DOHH2 (cell line): Measurements from ENCODE around the gene MEGF8.
"Not testable (repeated sequence)": the region's sequence is repeated elsewhere in the genome, so short reads cannot be mapped to it uniquely, and the experiment has no call there.

Experiments
- H3F3A ChIP-seq: fragments of 200-600 bp; sonication (generic), shearing (Covaris generic); 2 replicates; pipeline ENCODE4 v1.6.0; 2016; ENCODE audit warnings: antibody characterized with exemption, mild to moderate bottlenecking; ENCODE audit not compliant: control insufficient read depth, insufficient read depth
- H3K27ac ChIP-seq: fragments of 200-600 bp; sonication (generic); 2 replicates; pipeline ENCODE4 v1.5.1; 2014; ENCODE audit warnings: low read depth, mild to moderate bottlenecking, low read length, moderate library complexity
- H3K27me3 ChIP-seq: fragments of 200-600 bp; sonication (generic); 2 replicates; pipeline ENCODE4 v1.6.1; 2014; ENCODE audit warnings: mild to moderate bottlenecking, low read length, mixed read lengths; ENCODE audit not compliant: control insufficient read depth
- H3K36me3 ChIP-seq: fragments of 200-600 bp; sonication (generic); 2 replicates; pipeline ENCODE4 v1.6.1; 2014; ENCODE audit warnings: mild to moderate bottlenecking, low read length, moderate library complexity, mixed read lengths; ENCODE audit not compliant: control insufficient read depth
- H3K4me1 ChIP-seq: fragments of 200-600 bp; sonication (generic); 2 replicates; pipeline ENCODE4 v1.6.1; 2014; ENCODE audit warnings: mild to moderate bottlenecking, low read length, mixed read lengths; ENCODE audit not compliant: control insufficient read depth
- H3K4me2 ChIP-seq: fragments of 200-600 bp; sonication (generic); 2 replicates; pipeline ENCODE4 v1.6.0; 2014; ENCODE audit warnings: mild to moderate bottlenecking, low read length, moderate library complexity
- H3K4me3 ChIP-seq: fragments of 200-600 bp; sonication (generic); 2 replicates; pipeline ENCODE4 v1.5.1; 2014; ENCODE audit warnings: mild to moderate bottlenecking, low read length, mixed read lengths
- H3K79me2 ChIP-seq: fragments of 200-600 bp; sonication (generic); 2 replicates; pipeline ENCODE4 v1.6.1; 2014; ENCODE audit warnings: mild to moderate bottlenecking, low read length, mixed read lengths; ENCODE audit not compliant: control insufficient read depth
- H3K9me2 ChIP-seq: fragments of 200-600 bp; sonication (generic); replicated peaks from 2 replicates; pipeline ENCODE4 v1.6.1; 2014; ENCODE audit warnings: mild to moderate bottlenecking, low read length, mixed read lengths; ENCODE audit not compliant: control insufficient read depth
- H3K9me3 ChIP-seq: fragments of 200-600 bp; sonication (generic); 2 replicates; pipeline ENCODE4 v1.6.1; 2014; ENCODE audit warnings: antibody characterized with exemption, low read length, mixed read lengths; ENCODE audit not compliant: control insufficient read depth, insufficient read depth
- H4K20me1 ChIP-seq: fragments of 200-600 bp; sonication (generic); 2 replicates; pipeline ENCODE4 v1.6.0; 2014; ENCODE audit warnings: low read depth, mild to moderate bottlenecking, antibody characterized with exemption, low read length, moderate library complexity; ENCODE audit not compliant: control insufficient read depth, insufficient read depth
- CTCF ChIP-seq: fragments of 200-600 bp; sonication (generic); IDR thresholded peaks from one replicate; pipeline ENCODE4 v1.5.1; 2014; ENCODE audit warnings: antibody characterized with exemption, mild to moderate bottlenecking, low read depth, low read length; ENCODE audit not compliant: poor library complexity, severe bottlenecking
- EZH2phosphoT487 ChIP-seq: fragments of 200-600 bp; sonication (generic); IDR thresholded peaks from 2 replicates; pipeline ENCODE4 v1.6.1; 2017; ENCODE audit warnings: borderline replicate concordance, mild to moderate bottlenecking, antibody characterized with exemption, low read length, moderate library complexity, mixed read lengths

The MEGF8 gene

DNA sequence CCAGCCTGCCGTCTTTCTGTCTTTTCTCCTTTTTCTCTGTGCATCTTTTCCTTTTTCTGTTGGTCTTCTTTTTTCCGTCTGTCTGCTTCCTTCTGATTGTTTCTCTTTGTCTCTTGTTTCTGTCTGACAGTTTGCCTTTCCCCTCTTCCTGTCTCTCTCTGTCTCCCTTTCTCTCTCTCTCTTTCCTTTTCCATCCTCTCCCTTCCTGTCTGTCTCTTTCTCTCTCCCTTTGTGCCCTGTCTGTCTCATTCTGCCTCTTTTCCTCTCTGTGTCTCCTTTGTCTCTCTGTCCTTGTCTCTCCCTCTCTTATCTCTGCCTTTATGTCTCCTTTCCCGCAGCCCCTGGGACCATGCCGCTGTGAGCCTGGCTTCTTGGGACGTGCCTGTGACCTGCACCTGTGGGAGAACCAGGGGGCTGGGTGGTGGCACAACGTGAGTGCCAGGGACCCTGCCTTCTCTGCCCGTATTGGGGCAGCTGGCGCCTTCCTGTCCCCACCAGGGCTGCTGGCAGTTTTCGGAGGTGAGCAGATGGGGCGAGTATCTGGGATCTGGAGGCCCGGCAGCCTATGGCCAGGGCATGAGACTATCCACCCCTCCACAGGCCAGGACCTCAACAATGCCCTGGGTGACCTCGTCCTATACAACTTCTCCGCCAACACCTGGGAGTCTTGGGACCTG lies 9.4 kb downstream of the MEGF8 start:
- no peaks in the 10 kb centered on the region for H4K20me1 ChIP-seq
- no peaks in the 10 kb centered on the region for H3K9me3 ChIP-seq
- no peak overlapping the region for H3K4me2 ChIP-seq
- peaks cover 10% of the 10 kb centered on the region; the same call in 1 of the 2 replicates for H3K36me3 ChIP-seq
- H3K79me2 ChIP-seq: peaks cover 13% of the 10 kb centered on the region
- no peak overlapping the region for H3K4me3 ChIP-seq
- TF ChIP-seq CTCF: no peak
- H3K9me2 ChIP-seq: no peaks in the 10 kb centered on the region
- H3K4me1 ChIP-seq: peaks cover 16% of the 10 kb centered on the region
- no peaks in the 10 kb centered on the region for H3K27me3 ChIP-seq
- H3F3A ChIP-seq: no peaks in the 10 kb centered on the region
- no peak overlapping the region for H3K27ac ChIP-seq

- Histone ChIP-seq H3K4me2 (no peak overlapping the region), H4K20me1 (no peaks in the 10 kb centered on the region), H3K9me2 (no peaks in the 10 kb centered on the region), H3F3A (no peaks in the 10 kb centered on the region), H3K9me3 (no peaks in the 10 kb centered on the region), H3K36me3 (peaks cover 10% of the 10 kb centered on the region; the same call in 1 of the 2 replicates), H3K4me3 (no peak overlapping the region), H3K79me2 (peaks cover 9% of the 10 kb centered on the region), H3K4me1 (peaks cover 16% of the 10 kb centered on the region), H3K27ac (no peak overlapping the region), H3K27me3 (no peaks in the 10 kb centered on the region)
- TF ChIP-seq EZH2phosphoT487 (no peak), CTCF (no peak)
Observed at GRCh38 chr19:42335374-42335936, 10.0 kb downstream of the MEGF8 start.

DNA sequence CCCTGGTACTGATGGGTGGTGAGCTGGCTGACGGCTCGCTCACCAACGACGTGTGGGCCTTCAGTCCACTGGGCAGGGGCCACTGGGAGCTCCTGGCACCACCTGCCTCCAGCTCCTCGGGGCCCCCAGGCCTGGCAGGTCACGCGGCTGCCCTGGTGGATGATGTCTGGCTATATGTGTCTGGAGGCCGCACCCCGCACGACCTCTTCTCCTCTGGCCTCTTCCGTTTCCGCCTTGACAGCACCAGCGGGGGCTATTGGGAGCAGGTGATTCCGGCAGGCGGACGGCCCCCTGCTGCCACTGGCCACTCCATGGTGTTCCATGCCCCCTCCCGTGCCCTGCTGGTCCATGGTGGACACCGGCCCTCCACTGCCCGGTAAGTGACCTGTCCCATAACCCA lies 10.5 kb downstream of the MEGF8 start:
- no peak for TF ChIP-seq EZH2phosphoT487
- TF ChIP-seq CTCF: no peak
- Histone ChIP-seq H3K4me3 (no peak overlapping the region), H3F3A (no peaks in the 10 kb centered on the region), H3K9me2 (no peaks in the 10 kb centered on the region), H3K27ac (no peak overlapping the region), H3K27me3 (no peaks in the 10 kb centered on the region), H3K4me2 (no peak overlapping the region), H4K20me1 (no peaks in the 10 kb centered on the region), H3K36me3 (peaks cover 10% of the 10 kb centered on the region; the same call in 1 of the 2 replicates), H3K4me1 (peaks cover 16% of the 10 kb centered on the region), H3K79me2 (peaks cover 4% of the 10 kb centered on the region), H3K9me3 (no peaks in the 10 kb centered on the region)

DNA sequence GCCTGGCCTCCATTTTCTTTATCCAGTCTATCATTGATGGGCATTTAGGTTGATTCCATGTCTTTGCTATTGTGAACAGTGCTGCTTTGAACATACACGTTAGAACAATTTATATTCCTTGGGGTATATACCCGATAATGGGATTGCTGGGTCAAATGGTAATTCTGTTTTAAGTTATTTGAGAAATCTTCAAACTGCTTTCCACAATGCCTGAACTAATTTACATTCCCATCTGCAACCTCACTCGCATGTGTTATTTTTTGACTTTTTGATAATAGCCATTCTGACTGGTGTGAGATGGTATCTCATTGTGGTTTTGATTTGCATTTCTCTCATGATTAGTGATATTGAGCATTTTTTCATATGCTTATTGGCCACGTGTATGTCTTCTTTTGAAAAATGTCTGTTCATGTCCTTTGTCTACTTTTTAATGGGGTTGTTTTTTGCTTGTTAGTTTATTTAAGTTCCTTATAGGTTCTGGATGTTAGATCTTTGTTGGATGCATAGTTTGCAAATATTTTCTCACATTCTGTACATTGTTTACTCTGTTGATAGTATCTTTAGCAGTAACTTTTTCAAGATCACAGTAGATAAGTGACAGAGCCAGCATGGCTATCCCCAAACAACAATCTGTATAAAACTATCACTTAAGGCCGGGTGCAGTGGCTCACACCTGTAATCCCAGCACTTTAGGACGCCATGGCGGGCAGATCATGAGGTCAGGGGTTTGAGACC lies 13.9 kb downstream of the MEGF8 start:
- not testable (repeated sequence) for H3K36me3 ChIP-seq, H3K4me3 ChIP-seq, H3K27me3 ChIP-seq, H3F3A ChIP-seq, H3K27ac ChIP-seq, H3K79me2 ChIP-seq, H3K9me3 ChIP-seq, H3K4me1 ChIP-seq, H4K20me1 ChIP-seq, H3K9me2 ChIP-seq
- peak overlapping the region; percentile 10; the same call in 1 of the 2 replicates for H3K4me2 ChIP-seq

GRCh38 chr19:42339922-42340321 lies 14.5 kb downstream of the MEGF8 start:
- not testable (repeated sequence) for H3K4me3 ChIP-seq, H3K36me3 ChIP-seq

More at GRCh38 chr19:42339922-42340321, 14.5 kb downstream of the MEGF8 start:
- H3K27me3 ChIP-seq, H3K9me2 ChIP-seq, H3K27ac ChIP-seq, H3K4me1 ChIP-seq, H3K79me2 ChIP-seq, H4K20me1 ChIP-seq, H3K4me2 ChIP-seq, H3K9me3 ChIP-seq, H3F3A ChIP-seq: not testable (repeated sequence)
